Measurements from ENCODE around the gene CXCR5. TPM values are rescaled to one million over a fixed set of nuclear protein-coding genes. Genes with fewer than 3 reads are reported as not detected.
A peak's percentile ranks its signal among the peaks of the same experiment; 100 is the strongest.

CXCR5 gene
- total and polyA plus RNA-seq, 2 of the 4 experiments (the other 2 are of a cell fraction) = not detected

DNA sequence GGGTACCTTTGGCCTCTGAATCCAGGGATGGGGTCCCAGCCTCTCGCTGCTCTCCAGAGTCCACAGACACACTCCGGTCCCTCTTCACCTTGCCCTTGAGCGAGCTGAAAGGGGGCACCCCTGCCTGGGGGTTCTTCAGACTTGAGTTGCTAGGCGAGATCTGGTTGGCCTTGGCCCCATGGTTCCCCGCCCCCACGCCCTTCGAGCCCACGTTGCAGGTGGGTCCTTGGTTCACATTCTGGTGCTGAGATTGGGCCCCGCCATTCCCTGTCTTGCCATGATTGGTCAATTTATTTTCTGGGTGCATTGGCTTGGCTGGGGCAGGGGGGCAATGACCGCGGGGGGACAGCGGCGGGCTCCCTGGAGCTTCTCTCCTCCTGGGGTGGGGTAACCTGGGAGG lies 24.6 kb downstream of the CXCR5 start:
- dilution Hi-C loops (cut with HindIII; ENCODE audit: low sequenced_read_pairs, unreplicated experiment) (no loop called here), intact Hi-C loops (cut with micrococcal nuclease) (loop anchor here (5.0 kb wide), 1 partner anchor 116 kb away; the partner anchor contains the start of gene DDX6), in situ Hi-C loops (cut with MboI; ENCODE audit: low sequenced_read_pairs) (no loop called here)
- Histone ChIP-seq H2AK9ac (replicated peaks; ENCODE audit: low read depth, low read length, poor library complexity) (no peak overlapping the region), H3K4ac (ENCODE audit: low read depth, low read length) (peak overlapping the region; percentile 19; the same call in 1 of the 2 replicates), H4K91ac (ENCODE audit: insufficient read depth, low read depth, low read length) (0 out of 2 replicates have a peak overlapping the region, but pooled peaks have one; percentile 32), H3K14ac (replicated peaks; ENCODE audit: low read depth, low read length) (0 out of 2 replicates have a peak overlapping the region, but pooled peaks have one; percentile 19), H3K18ac (ENCODE audit: low read depth, low read length) (no peak overlapping the region), H4K20me1 (ENCODE audit: insufficient read depth, low read length) (peaks cover 50% of the 10 kb centered on the region), H4K5ac (ENCODE audit: low read depth, low read length) (no peak overlapping the region), H3K4me2 (ENCODE audit: low read depth, low read length) (no peak overlapping the region), H3K9me3 (ENCODE audit: control insufficient read depth, insufficient read depth, low read length) (no peaks in the 10 kb centered on the region), H3K36me3 (ENCODE audit: control insufficient read depth, insufficient read depth, low read length) (peaks cover 32% of the 10 kb centered on the region), H3K56ac (ENCODE audit: extremely low read depth, insufficient read depth, low read length) (no peak overlapping the region), H2BK15ac (ENCODE audit: low read depth, low read length) (0 out of 3 replicates have a peak overlapping the region, but pooled peaks have one; percentile 19), H3K9ac (ENCODE audit: low read depth, low read length) (no peak overlapping the region), H3K23ac (ENCODE audit: low read depth, low read length) (no peak overlapping the region), H3K9me1 (ENCODE audit: insufficient read depth, low read length) (0 out of 2 replicates have a peak, but pooled peaks cover 10% of the 10 kb centered on the region), H3K27ac (ENCODE audit: insufficient read depth, low read length) (no peak overlapping the region), H3K4me3 (ENCODE audit: insufficient read depth, low read depth, low read length) (no peak overlapping the region), H2AK5ac (ENCODE audit: low read depth, low read length) (0 out of 2 replicates have a peak overlapping the region, but pooled peaks have one; percentile 97), H3K4me1 (ENCODE audit: control insufficient read depth, insufficient read depth, low read length) (peaks cover 41% of the 10 kb centered on the region), H3K27me3 (ENCODE audit: control insufficient read depth, insufficient read depth, low read length) (no peaks in the 10 kb centered on the region), H2AFZ (replicated peaks; ENCODE audit: low read length, poor library complexity) (no peak overlapping the region), H2BK5ac (ENCODE audit: low read depth, low read length, poor library complexity, severe bottlenecking) (peak overlapping the region; percentile 17), H2BK120ac (ENCODE audit: low read depth, low read length) (no peak overlapping the region), H4K8ac (ENCODE audit: low read depth in 2 of 2, low read length in 2 of 2) (no peak overlapping the region; a peak in 1 of 4 replicates), H3K79me1 (ENCODE audit: low read depth in 1 of 2, low read length in 2 of 2) (peaks cover 25 to 80% of the 10 kb centered on the region in 2 experiments; a peak in 3 of 4 replicates), H2BK20ac (ENCODE audit: low read depth, low read length) (no peak overlapping the region)
- ATAC-seq (ENCODE audit: low read depth) (no peak), DNase-seq (no peak)
- no TSS peak for BruUV-seq (replicated peaks)
- POLR2A ChIA-PET (ENCODE audit: unreplicated experiment) = interaction anchor here (0.6 to 2.5 kb wide), 3 partner anchors 10 to 120 kb away, joined by 3 to 18 read pairs (median 5); partner anchors contain the start of gene BCL9L
- WGBS, 2 experiments (ENCODE audit: extremely low coverage in 2 of 2, insufficient read length in 1 of 2) = 73% methylated on average over 6 of the region's 13 CpGs; no CpG with 5 or more reads in 1 of the 2 experiments
- CTCF ChIA-PET = no interaction called here
- TF ChIP-seq, protein P1, sequence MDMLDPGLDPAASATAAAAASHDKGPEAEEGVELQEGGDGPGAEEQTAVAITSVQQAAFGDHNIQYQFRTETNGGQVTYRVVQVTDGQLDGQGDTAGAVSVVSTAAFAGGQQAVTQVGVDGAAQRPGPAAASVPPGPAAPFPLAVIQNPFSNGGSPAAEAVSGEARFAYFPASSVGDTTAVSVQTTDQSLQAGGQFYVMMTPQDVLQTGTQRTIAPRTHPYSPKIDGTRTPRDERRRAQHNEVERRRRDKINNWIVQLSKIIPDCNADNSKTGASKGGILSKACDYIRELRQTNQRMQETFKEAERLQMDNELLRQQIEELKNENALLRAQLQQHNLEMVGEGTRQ (IDR thresholded peaks at IDR 0.05; ENCODE audit: low read depth, low read length) = no peak
- TF ChIP-seq CEBPB (IDR thresholded peaks at IDR 0.05; ENCODE audit: low read depth, low read length) (no peak), NFE2L2 (IDR thresholded peaks at IDR 0.05; ENCODE audit: low read depth, low read length) (no peak), BHLHE40 (IDR thresholded peaks at IDR 0.05; ENCODE audit: low read depth, low read length) (no peak), MXI1 (IDR thresholded peaks at IDR 0.05; ENCODE audit: borderline replicate concordance, low read depth, low read length) (no peak), FOS (IDR thresholded peaks at IDR 0.05; ENCODE audit: low read depth, low read length) (no peak)
- TF ChIP-seq, protein P2, sequence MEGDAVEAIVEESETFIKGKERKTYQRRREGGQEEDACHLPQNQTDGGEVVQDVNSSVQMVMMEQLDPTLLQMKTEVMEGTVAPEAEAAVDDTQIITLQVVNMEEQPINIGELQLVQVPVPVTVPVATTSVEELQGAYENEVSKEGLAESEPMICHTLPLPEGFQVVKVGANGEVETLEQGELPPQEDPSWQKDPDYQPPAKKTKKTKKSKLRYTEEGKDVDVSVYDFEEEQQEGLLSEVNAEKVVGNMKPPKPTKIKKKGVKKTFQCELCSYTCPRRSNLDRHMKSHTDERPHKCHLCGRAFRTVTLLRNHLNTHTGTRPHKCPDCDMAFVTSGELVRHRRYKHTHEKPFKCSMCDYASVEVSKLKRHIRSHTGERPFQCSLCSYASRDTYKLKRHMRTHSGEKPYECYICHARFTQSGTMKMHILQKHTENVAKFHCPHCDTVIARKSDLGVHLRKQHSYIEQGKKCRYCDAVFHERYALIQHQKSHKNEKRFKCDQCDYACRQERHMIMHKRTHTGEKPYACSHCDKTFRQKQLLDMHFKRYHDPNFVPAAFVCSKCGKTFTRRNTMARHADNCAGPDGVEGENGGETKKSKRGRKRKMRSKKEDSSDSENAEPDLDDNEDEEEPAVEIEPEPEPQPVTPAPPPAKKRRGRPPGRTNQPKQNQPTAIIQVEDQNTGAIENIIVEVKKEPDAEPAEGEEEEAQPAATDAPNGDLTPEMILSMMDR (conservative IDR thresholded peaks at IDR 0.05; ENCODE audit: low read depth, low read length) = no peak
- TF ChIP-seq, protein P3, sequence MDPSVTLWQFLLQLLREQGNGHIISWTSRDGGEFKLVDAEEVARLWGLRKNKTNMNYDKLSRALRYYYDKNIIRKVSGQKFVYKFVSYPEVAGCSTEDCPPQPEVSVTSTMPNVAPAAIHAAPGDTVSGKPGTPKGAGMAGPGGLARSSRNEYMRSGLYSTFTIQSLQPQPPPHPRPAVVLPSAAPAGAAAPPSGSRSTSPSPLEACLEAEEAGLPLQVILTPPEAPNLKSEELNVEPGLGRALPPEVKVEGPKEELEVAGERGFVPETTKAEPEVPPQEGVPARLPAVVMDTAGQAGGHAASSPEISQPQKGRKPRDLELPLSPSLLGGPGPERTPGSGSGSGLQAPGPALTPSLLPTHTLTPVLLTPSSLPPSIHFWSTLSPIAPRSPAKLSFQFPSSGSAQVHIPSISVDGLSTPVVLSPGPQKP (IDR thresholded peaks at IDR 0.05; ENCODE audit: borderline replicate concordance, low read depth, low read length) = no peak
